ENCODE measurements around the gene CTDSPL2.
"Not testable (repeated sequence)": the region's sequence is repeated elsewhere in the genome, so short reads cannot be mapped to it uniquely, and the experiment has no call there.

Gene CTDSPL2

GRCh38 chr15:44554934-44555723, 127.7 kb downstream of the CTDSPL2 start:
- TF ChIP-seq, protein P1, sequence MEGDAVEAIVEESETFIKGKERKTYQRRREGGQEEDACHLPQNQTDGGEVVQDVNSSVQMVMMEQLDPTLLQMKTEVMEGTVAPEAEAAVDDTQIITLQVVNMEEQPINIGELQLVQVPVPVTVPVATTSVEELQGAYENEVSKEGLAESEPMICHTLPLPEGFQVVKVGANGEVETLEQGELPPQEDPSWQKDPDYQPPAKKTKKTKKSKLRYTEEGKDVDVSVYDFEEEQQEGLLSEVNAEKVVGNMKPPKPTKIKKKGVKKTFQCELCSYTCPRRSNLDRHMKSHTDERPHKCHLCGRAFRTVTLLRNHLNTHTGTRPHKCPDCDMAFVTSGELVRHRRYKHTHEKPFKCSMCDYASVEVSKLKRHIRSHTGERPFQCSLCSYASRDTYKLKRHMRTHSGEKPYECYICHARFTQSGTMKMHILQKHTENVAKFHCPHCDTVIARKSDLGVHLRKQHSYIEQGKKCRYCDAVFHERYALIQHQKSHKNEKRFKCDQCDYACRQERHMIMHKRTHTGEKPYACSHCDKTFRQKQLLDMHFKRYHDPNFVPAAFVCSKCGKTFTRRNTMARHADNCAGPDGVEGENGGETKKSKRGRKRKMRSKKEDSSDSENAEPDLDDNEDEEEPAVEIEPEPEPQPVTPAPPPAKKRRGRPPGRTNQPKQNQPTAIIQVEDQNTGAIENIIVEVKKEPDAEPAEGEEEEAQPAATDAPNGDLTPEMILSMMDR (conservative IDR thresholded peaks at IDR 0.05; ENCODE audit: low read depth, low read length), result no peak
- no peak for DNase-seq (ENCODE audit: low read depth)
- no peak overlapping the region for H3K4me3 ChIP-seq (ENCODE audit: low read length)

- H3K4me3 ChIP-seq (ENCODE audit: low read length); DNase-seq (ENCODE audit: low read depth): not testable (repeated sequence)
Measured at GRCh38 chr15:44560926-44561325, 133.5 kb downstream of the CTDSPL2 start.

- TF ChIP-seq, protein P1 (conservative IDR thresholded peaks at IDR 0.05; ENCODE audit: low read depth, low read length), result no peak
- no peak for DNase-seq (ENCODE audit: low read depth)
- no peak overlapping the region for H3K4me3 ChIP-seq (ENCODE audit: low read length)
Measured at GRCh38 chr15:44565387-44566154, 138.1 kb downstream of the CTDSPL2 start.

GRCh38 chr15:44566155-44566540, 138.7 kb downstream of the CTDSPL2 start:
- no peak for DNase-seq (ENCODE audit: low read depth)
- H3K4me3 ChIP-seq (ENCODE audit: low read length), result no peak overlapping the region
- TF ChIP-seq, protein P1 (conservative IDR thresholded peaks at IDR 0.05; ENCODE audit: low read depth, low read length), result no peak

DNA sequence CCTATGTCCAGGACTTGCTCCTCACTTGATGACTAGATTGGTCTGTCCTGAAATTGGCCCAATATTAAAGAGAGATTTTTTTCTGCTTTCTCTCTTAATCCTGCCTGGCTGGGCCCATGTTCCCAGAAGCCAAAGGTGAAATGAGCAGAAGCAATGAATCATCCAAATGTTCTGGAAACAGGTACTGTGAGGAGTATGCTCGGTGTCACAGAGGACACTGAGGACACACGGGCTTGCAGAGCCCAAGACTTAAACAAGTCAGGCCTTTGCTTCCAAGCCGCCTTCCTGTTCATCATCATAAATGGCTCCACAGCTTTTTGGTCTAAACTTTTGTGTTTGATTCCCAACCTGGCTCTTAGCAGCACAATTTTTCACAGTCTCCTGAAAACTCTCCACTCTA, 140.9 kb downstream of the CTDSPL2 start:
- TF ChIP-seq, protein P1 (conservative IDR thresholded peaks at IDR 0.05; ENCODE audit: low read depth, low read length), result no peak
- no peak for DNase-seq (ENCODE audit: low read depth)
- no peak overlapping the region for H3K4me3 ChIP-seq (ENCODE audit: low read length)

DNA sequence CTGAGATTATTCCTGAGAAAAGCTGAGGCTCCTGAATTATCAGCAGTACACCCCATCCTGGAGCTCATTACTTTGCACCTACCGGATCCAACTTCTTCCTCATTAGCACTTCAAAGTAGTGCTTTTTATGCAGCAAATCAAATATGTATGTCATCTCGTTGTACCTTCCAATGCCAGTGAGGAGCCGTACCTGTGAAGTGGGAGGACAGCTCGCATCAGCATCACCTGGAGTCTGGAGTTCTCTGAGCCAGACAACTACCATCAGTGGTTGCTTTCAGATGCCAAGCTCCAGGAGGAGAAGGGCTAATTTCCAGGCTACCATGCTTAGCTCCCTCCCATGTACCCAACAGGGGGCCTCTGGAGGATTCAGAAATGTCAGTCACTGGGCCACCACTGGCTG, 141.9 kb downstream of the CTDSPL2 start:
- TF ChIP-seq, protein P1 (conservative IDR thresholded peaks at IDR 0.05; ENCODE audit: low read depth, low read length), result no peak
- no peak overlapping the region for H3K4me3 ChIP-seq (ENCODE audit: low read length)
- no peak for DNase-seq (ENCODE audit: low read depth)

- no peak for DNase-seq (ENCODE audit: low read depth)
- no peak overlapping the region for H3K4me3 ChIP-seq (ENCODE audit: low read length)
- TF ChIP-seq, protein P1 (conservative IDR thresholded peaks at IDR 0.05; ENCODE audit: low read depth, low read length), result no peak
Measured at GRCh38 chr15:44570361-44570760, 142.9 kb downstream of the CTDSPL2 start.
